ENCODE data around the gene SPTB.

The SPTB gene

DNA sequence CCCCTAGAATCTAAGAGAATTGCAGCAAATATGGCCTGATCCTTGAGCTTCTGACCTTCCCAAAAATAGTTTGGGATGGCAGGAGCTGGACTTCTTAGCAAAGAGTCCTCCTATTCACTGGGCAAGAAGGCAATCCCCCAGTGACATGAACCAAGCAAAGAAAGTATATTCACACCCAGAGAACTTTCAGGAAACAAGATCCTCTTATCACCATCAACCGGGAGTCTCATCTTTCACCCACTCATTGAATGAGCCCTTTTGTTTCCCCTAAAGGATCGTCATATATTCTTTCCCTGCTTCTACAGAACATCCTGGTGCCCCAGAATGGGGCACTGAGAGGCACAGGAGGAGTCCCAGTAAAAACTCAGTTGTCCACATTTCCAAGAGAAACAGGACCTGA is 19.7 kb downstream of the SPTB start:
- DNase-seq (ENCODE audit: extremely low spot score): no peak
- TF ChIP-seq LEF1 (IDR thresholded peaks at IDR 0.05; ENCODE audit: borderline replicate concordance): no peak
- no peak for TF ChIP-seq NFRKB (IDR thresholded peaks at IDR 0.05)
- ChIA-PET POLR2A (no interaction called here), CTCF (no interaction called here)

GRCh38 chr14:64857979-64858744 is 21.5 kb downstream of the SPTB start:
- DNase-seq (ENCODE audit: extremely low spot score): no peak
- POLR2A ChIA-PET: no interaction called here
- TF ChIP-seq CTBP1 (IDR thresholded peaks at IDR 0.05; ENCODE audit: borderline replicate concordance): no peak
- CTCF ChIA-PET: interaction anchor here (0.9 kb wide), 1 partner anchor 42 kb away, joined by 5 read pairs; no protein-coding TSS in a partner anchor

- TF ChIP-seq FOXA1 (IDR thresholded peaks at IDR 0.05) (no peak), CTBP1 (IDR thresholded peaks at IDR 0.05; ENCODE audit: borderline replicate concordance) (no peak), FOXK2 (IDR thresholded peaks at IDR 0.05) (no peak), ZNF384 (IDR thresholded peaks at IDR 0.05) (no peak), TARDBP (IDR thresholded peaks at IDR 0.05) (no peak), BHLHE40 (IDR thresholded peaks at IDR 0.05; ENCODE audit: borderline replicate concordance) (no peak), ARNT (IDR thresholded peaks at IDR 0.05) (no peak), NFRKB (IDR thresholded peaks at IDR 0.05) (no peak), SUZ12 (IDR thresholded peaks at IDR 0.05) (no peak), HDGF (IDR thresholded peaks at IDR 0.05; ENCODE audit: borderline replicate concordance) (no peak), FOXM1 (IDR thresholded peaks at IDR 0.05; ENCODE audit: borderline replicate concordance) (no peak)
- TF ChIP-seq, protein P1, sequence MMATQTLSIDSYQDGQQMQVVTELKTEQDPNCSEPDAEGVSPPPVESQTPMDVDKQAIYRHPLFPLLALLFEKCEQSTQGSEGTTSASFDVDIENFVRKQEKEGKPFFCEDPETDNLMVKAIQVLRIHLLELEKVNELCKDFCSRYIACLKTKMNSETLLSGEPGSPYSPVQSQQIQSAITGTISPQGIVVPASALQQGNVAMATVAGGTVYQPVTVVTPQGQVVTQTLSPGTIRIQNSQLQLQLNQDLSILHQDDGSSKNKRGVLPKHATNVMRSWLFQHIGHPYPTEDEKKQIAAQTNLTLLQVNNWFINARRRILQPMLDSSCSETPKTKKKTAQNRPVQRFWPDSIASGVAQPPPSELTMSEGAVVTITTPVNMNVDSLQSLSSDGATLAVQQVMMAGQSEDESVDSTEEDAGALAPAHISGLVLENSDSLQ (IDR thresholded peaks at IDR 0.05): no peak
- POLR2A ChIA-PET: interaction anchor here (1.5 kb wide), 1 partner anchor 8 kb away, joined by 3 read pairs; no protein-coding TSS in a partner anchor
- CTCF ChIA-PET: interaction anchor here (0.6 to 0.9 kb wide), 2 partner anchors 16 to 24 kb away, joined by 4 to 5 read pairs; no protein-coding TSS in a partner anchor
- no peak for DNase-seq (ENCODE audit: extremely low spot score)
These were observed 22.9 kb downstream of the SPTB start for GRCh38 chr14:64856529-64857445.

DNA sequence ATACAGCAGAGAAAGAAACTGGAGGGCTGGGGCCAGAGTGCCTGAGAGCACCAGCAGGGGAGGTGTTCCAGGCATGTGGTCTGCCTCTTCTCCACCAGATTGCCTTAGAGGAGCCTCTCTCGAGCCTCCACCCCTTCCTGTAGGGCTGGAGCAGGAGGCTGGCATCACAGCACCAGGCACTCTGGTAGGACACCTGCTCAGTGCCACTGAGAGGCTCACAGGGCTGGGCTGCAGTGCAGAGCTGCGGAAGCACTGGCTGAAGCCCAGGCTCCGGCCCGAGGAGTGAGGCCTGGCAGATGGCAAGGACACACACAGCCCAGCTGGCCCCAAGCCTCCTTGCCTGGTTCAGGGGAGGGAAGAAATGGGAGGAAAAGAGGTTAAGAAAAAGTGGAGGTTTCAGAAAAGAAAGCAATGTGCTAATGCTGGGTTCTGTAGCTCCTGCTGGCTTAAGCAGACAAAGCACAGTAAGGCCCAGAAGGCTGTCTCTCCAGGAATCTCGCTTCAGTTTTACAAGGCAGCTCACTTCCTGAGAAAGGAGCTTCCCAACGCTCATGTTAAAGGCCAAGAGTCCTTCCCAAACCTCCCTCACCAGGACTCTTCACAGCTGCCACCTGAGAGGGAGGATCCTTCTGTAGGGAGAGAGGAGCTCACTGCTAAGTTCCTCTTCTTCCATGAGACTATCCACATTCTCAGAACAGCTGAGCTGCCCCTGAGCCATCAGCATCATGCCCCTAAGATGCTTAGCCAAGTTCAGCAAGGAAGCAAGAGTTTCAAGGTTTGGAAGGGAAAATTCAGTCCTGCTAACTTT is 23.8 kb downstream of the SPTB start:
- TF ChIP-seq L3MBTL2 (conservative IDR thresholded peaks at IDR 0.05): no peak
- no peak for TF ChIP-seq ZNF384 (IDR thresholded peaks at IDR 0.05)
- no peak for TF ChIP-seq HDGF (IDR thresholded peaks at IDR 0.05; ENCODE audit: borderline replicate concordance)
- no peak for TF ChIP-seq ARNT (IDR thresholded peaks at IDR 0.05)
- TF ChIP-seq SUZ12 (IDR thresholded peaks at IDR 0.05): no peak
- no peak for DNase-seq (ENCODE audit: extremely low spot score)
- POLR2A ChIA-PET: interaction anchor here (1.5 kb wide), 1 partner anchor 9 kb away, joined by 3 read pairs; no protein-coding TSS in a partner anchor
- CTCF ChIA-PET: interaction anchor here (0.6 to 0.9 kb wide), 2 partner anchors 15 to 25 kb away, joined by 4 to 5 read pairs; no protein-coding TSS in a partner anchor

GRCh38 chr14:64850369-64851137 is 29.2 kb downstream of the SPTB start:
- POLR2A ChIA-PET: no interaction called here
- no peak for DNase-seq (ENCODE audit: extremely low spot score)
- CTCF ChIA-PET: interaction anchor here (0.7 to 1.5 kb wide), 2 partner anchors 9 to 49 kb away, joined by 3 read pairs; no protein-coding TSS in a partner anchor
- TF ChIP-seq L3MBTL2 (conservative IDR thresholded peaks at IDR 0.05) (no peak), FOXA1 (IDR thresholded peaks at IDR 0.05) (no peak), NFRKB (IDR thresholded peaks at IDR 0.05) (no peak), LEF1 (IDR thresholded peaks at IDR 0.05; ENCODE audit: borderline replicate concordance) (no peak), FOXM1 (IDR thresholded peaks at IDR 0.05; ENCODE audit: borderline replicate concordance) (no peak), ARNT (IDR thresholded peaks at IDR 0.05) (no peak), ZNF384 (IDR thresholded peaks at IDR 0.05) (no peak), CTBP1 (IDR thresholded peaks at IDR 0.05; ENCODE audit: borderline replicate concordance) (no peak), TARDBP (IDR thresholded peaks at IDR 0.05) (no peak), SUZ12 (IDR thresholded peaks at IDR 0.05) (no peak), SP1 (IDR thresholded peaks at IDR 0.05) (no peak), BHLHE40 (IDR thresholded peaks at IDR 0.05; ENCODE audit: borderline replicate concordance) (no peak)

- TF ChIP-seq FOXM1 (IDR thresholded peaks at IDR 0.05; ENCODE audit: borderline replicate concordance) (no peak), HDGF (IDR thresholded peaks at IDR 0.05; ENCODE audit: borderline replicate concordance) (no peak)
- ChIA-PET CTCF (no interaction called here), POLR2A (no interaction called here)
- DNase-seq (ENCODE audit: extremely low spot score): no peak
These were observed 29.8 kb downstream of the SPTB start for GRCh38 chr14:64849940-64850339.

- TF ChIP-seq FOXM1 (IDR thresholded peaks at IDR 0.05; ENCODE audit: borderline replicate concordance) (no peak), ZNF384 (IDR thresholded peaks at IDR 0.05) (no peak), FOXK2 (IDR thresholded peaks at IDR 0.05) (no peak), BHLHE40 (IDR thresholded peaks at IDR 0.05; ENCODE audit: borderline replicate concordance) (no peak), ARNT (IDR thresholded peaks at IDR 0.05) (no peak), SP1 (IDR thresholded peaks at IDR 0.05) (no peak), L3MBTL2 (conservative IDR thresholded peaks at IDR 0.05) (no peak), FOXA1 (IDR thresholded peaks at IDR 0.05) (no peak), ELF4 (IDR thresholded peaks at IDR 0.05) (no peak), HDGF (IDR thresholded peaks at IDR 0.05; ENCODE audit: borderline replicate concordance) (no peak), CTBP1 (IDR thresholded peaks at IDR 0.05; ENCODE audit: borderline replicate concordance) (no peak), NFRKB (IDR thresholded peaks at IDR 0.05) (no peak), LEF1 (IDR thresholded peaks at IDR 0.05; ENCODE audit: borderline replicate concordance) (no peak)
- TF ChIP-seq, protein P1 (IDR thresholded peaks at IDR 0.05): no peak
- no peak for DNase-seq (ENCODE audit: extremely low spot score)
- POLR2A ChIA-PET: no interaction called here
- CTCF ChIA-PET: interaction anchor here (0.9 to 1.7 kb wide), 2 partner anchors 25 to 43 kb away, joined by 4 to 5 read pairs; no protein-coding TSS in a partner anchor
These were observed 31.5 kb downstream of the SPTB start for GRCh38 chr14:64848239-64848638.
